CD4-positive, CD25-positive, alpha-beta regulatory T cell (primary cell): ENCODE results near the gene PHKA2. TPM values are rescaled to one million over a fixed set of nuclear protein-coding genes. Genes with fewer than 3 reads are reported as not detected.
"Not testable (repeated sequence)": the region's sequence is repeated elsewhere in the genome, so short reads cannot be mapped to it uniquely, and the experiment has no call there.

ENCODE experiments used
- ATAC-seq, 2 donors: fragments of 150-1000 bp; cut with Tn5 transposase; one replicate each; pipeline ENCODE4 v1.10.0; 2021; ENCODE audit warnings: low read depth in 2 of 2, moderate number of reproducible peaks in 2 of 2, moderate library complexity in 1 of 2
- DNase-seq, 3 donors: peaks; one replicate each; pipeline versions ENCODE4 v3.0.0 to v3.0.0-alpha.2; 2012 to 2022; ENCODE audit warnings: mixed read lengths in 1 of 3
- H3K27ac ChIP-seq: one replicate; pipeline ENCODE4 v1.7.0; 2013; ENCODE audit warnings: mild to moderate bottlenecking, low read length; ENCODE audit not compliant: insufficient read depth, poor library complexity, severe bottlenecking
- H3K27me3 ChIP-seq: one replicate; pipeline ENCODE4 v1.7.0; 2013; ENCODE audit warnings: low read length; ENCODE audit not compliant: control insufficient read depth, insufficient read depth
- H3K36me3 ChIP-seq: one replicate; pipeline ENCODE4 v1.7.0; 2013; ENCODE audit warnings: mild to moderate bottlenecking, low read length, moderate library complexity; ENCODE audit not compliant: control insufficient read depth, insufficient read depth
- H3K4me1 ChIP-seq: 2 replicates; pipeline ENCODE4 v1.7.0; 2013; ENCODE audit warnings: mild to moderate bottlenecking, low read length; ENCODE audit not compliant: insufficient read depth, control insufficient read depth, poor library complexity, severe bottlenecking
- H3K4me3 ChIP-seq: one replicate; pipeline ENCODE4 v1.7.0; 2013; ENCODE audit warnings: low read depth, mild to moderate bottlenecking, low read length, moderate library complexity
- H3K9me3 ChIP-seq, 2 experiments: 1 replicate in 1 of 2; 2 replicates in 1 of 2; pipeline ENCODE4 v1.7.0; 2013; ENCODE audit warnings: low read length in 2 of 2, mild to moderate bottlenecking in 1 of 2, moderate library complexity in 1 of 2; ENCODE audit not compliant: control insufficient read depth in 2 of 2
- H3K27ac Mint-ChIP-seq, 3 donors: one replicate each; pipeline ENCODE4 v1.8.0; 2020 to 2022; ENCODE audit warnings: mild to moderate bottlenecking in 3 of 3, mixed read lengths in 3 of 3, moderate library complexity in 2 of 3
- H3K27me3 Mint-ChIP-seq: one replicate; pipeline ENCODE4 v1.8.0; 2022; ENCODE audit warnings: mild to moderate bottlenecking, mixed read lengths
- H3K36me3 Mint-ChIP-seq: one replicate; pipeline ENCODE4 v1.8.0; 2020; ENCODE audit warnings: mixed read lengths
- H3K4me1 Mint-ChIP-seq, 4 donors: one replicate each; pipeline ENCODE4 v1.8.0; 2020 to 2022; ENCODE audit warnings: mixed read lengths in 4 of 4, mild to moderate bottlenecking in 1 of 4
- H3K4me3 Mint-ChIP-seq, 4 donors: one replicate each; pipeline ENCODE4 v1.8.0; 2020 to 2022; ENCODE audit warnings: mild to moderate bottlenecking in 4 of 4, mixed read lengths in 4 of 4, moderate library complexity in 3 of 4
- H3K9me3 Mint-ChIP-seq, 7 donors: one replicate each; pipeline ENCODE4 v1.8.0; 2020 to 2022; ENCODE audit warnings: mixed read lengths in 7 of 7, mild to moderate bottlenecking in 3 of 7, moderate library complexity in 2 of 7
- polyA plus RNA-seq, 4 donors: library from polyadenylated mRNA; unstranded; fragments of 300-500 nt; fragmentation: Illumina TruSeq; gene quantifications; one replicate each; pipeline ENCODE4 v1.2.3, GENCODE V29; 2021
- total RNA-seq: library from RNA; stranded (reverse); gene quantifications from one replicate; pipeline ENCODE4 v1.2.3, GENCODE V29; 2022

The PHKA2 gene
- total and polyA plus RNA-seq, 5 donors from 2014 or later, result 5.2 to 33.8 (median 6.4) TPM

GRCh38 chrX:18847901-18848300, 136.0 kb downstream of the PHKA2 start:
- H3K9me3 Mint-ChIP-seq, H3K27ac Mint-ChIP-seq: not testable (repeated sequence)

More at GRCh38 chrX:18847901-18848300, 136.0 kb downstream of the PHKA2 start:
- H3K36me3 Mint-ChIP-seq, H3K4me3 Mint-ChIP-seq, H3K27ac ChIP-seq, H3K9me3 ChIP-seq, H3K27me3 ChIP-seq, ATAC-seq, DNase-seq, H3K4me3 ChIP-seq, H3K4me1 ChIP-seq, H3K36me3 ChIP-seq, H3K27me3 Mint-ChIP-seq, H3K4me1 Mint-ChIP-seq: not testable (repeated sequence)

Other genes starting within 250 kb of the PHKA2 start
- not detected for gene ADGRG2, start 138.4 kb upstream of the PHKA2 start, total RNA-seq
- gene ADGRG2, start 138.4 kb upstream of the PHKA2 start, polyA plus RNA-seq, result not detected